B cell (primary cell): Measurements from ENCODE around the gene HHAT. TPM values are rescaled to one million over a fixed set of nuclear protein-coding genes. Genes with fewer than 3 reads are reported as not detected.

Source experiments
- ATAC-seq: fragments of 200-7000 bp; cut with Tn5 transposase; one replicate; pipeline ENCODE4 v1.10.0; 2021; ENCODE audit warnings: low read depth, mild to moderate bottlenecking, moderate number of reproducible peaks, moderate library complexity
- CTCF ChIA-PET: fragments of 350-600 bp; sonication (Branson Sonifier 250); formaldehyde crosslinking; loops from one replicate; lab custom pipeline; 2021; ENCODE audit warnings: antibody characterized with exemption, inconsistent platforms; lab: Charles Lee
- POLR2A ChIA-PET: fragments of 350-600 bp; sonication (Branson Sonifier 250); formaldehyde crosslinking; loops from one replicate; lab custom pipeline; 2021; ENCODE audit warnings: antibody characterized with exemption; lab: Charles Lee
- DNase-seq: peaks from one replicate; pipeline ENCODE4 v3.0.0; 2013
- H2AFZ ChIP-seq: 2 replicates; pipeline ENCODE4 v1.6.1; 2012; ENCODE audit warnings: mild to moderate bottlenecking, low read depth, low read length; ENCODE audit not compliant: insufficient read depth, poor library complexity, severe bottlenecking
- H3K27ac ChIP-seq, 2 donors: 1 replicate in 1 of 2; 2 replicates in 1 of 2; pipeline ENCODE4 v1.5.1; 2012 to 2013; ENCODE audit warnings: low read length in 2 of 2, mild to moderate bottlenecking in 2 of 2, moderate library complexity in 1 of 2
- H3K27me3 ChIP-seq, 4 experiments: fragments of 200-600 bp in 1 of 4; sonication (generic) in 1 of 4; replicated peaks in 1 of 4; 1 replicate in 2 of 4; 2 replicates in 2 of 4; pipeline versions ENCODE4 v1.6.1 to v1.7.0; 2013 to 2016; ENCODE audit warnings: low read length in 3 of 4, mild to moderate bottlenecking in 2 of 4, mixed read lengths in 1 of 4, moderate library complexity in 1 of 4; ENCODE audit not compliant: insufficient read depth in 4 of 4, control insufficient read depth in 3 of 4; ENCODE audit errors: control extremely low read depth in 1 of 4
- H3K36me3 ChIP-seq, 2 experiments: replicated peaks in 1 of 2; 1 replicate in 1 of 2; 2 replicates in 1 of 2; pipeline versions ENCODE4 v1.6.1 to v1.7.1; 2013; ENCODE audit warnings: low read length in 1 of 2; ENCODE audit not compliant: insufficient read depth in 2 of 2, control insufficient read depth in 1 of 2; ENCODE audit errors: control extremely low read depth in 1 of 2, extremely low read depth in 1 of 2
- H3K4me1 ChIP-seq, 2 donors: fragments of 200-600 bp in 1 of 2; sonication (generic) in 1 of 2; 1 replicate in 1 of 2; 2 replicates in 1 of 2; pipeline versions ENCODE4 v1.5.1 to v1.6.1; 2013 to 2017; ENCODE audit warnings: low read length in 2 of 2; ENCODE audit not compliant: control insufficient read depth in 2 of 2, insufficient read depth in 2 of 2
- H3K4me2 ChIP-seq: replicated peaks from 2 replicates; pipeline ENCODE3; 2012; ENCODE audit warnings: mild to moderate bottlenecking, low read depth, low read length; ENCODE audit not compliant: poor library complexity, severe bottlenecking
- H3K4me3 ChIP-seq, 5 experiments: fragments of 200-600 bp in 1 of 5; sonication (generic) in 1 of 5; 1 replicate in 3 of 5; 2 replicates in 2 of 5; pipeline versions ENCODE4 v1.5.1 to v1.7.0; 2011 to 2016; ENCODE audit warnings: low read length in 4 of 5, mild to moderate bottlenecking in 4 of 5, low read depth in 2 of 5, control low read depth in 1 of 5, moderate library complexity in 1 of 5; ENCODE audit not compliant: insufficient read depth in 1 of 5; ENCODE audit errors: control extremely low read depth in 1 of 5, extremely low read depth in 1 of 5
- H3K79me2 ChIP-seq: fragments of 200-600 bp; sonication (generic); one replicate; pipeline ENCODE4 v1.6.0; 2016; ENCODE audit warnings: low read length; ENCODE audit not compliant: control insufficient read depth, insufficient read depth
- H3K9ac ChIP-seq: fragments of 200-600 bp; sonication (generic); 2 replicates; pipeline ENCODE4 v1.6.1; 2017; ENCODE audit warnings: mild to moderate bottlenecking, low read length, moderate library complexity
- H3K9me3 ChIP-seq, 3 donors: one replicate each; pipeline versions ENCODE4 v1.6.1 to v1.7.1; 2013; ENCODE audit warnings: low read length in 2 of 3; ENCODE audit not compliant: control insufficient read depth in 2 of 3, insufficient read depth in 1 of 3; ENCODE audit errors: control extremely low read depth in 1 of 3
- H4K20me1 ChIP-seq: 2 replicates; pipeline ENCODE4 v1.6.0; 2012; ENCODE audit warnings: mild to moderate bottlenecking, low read length; ENCODE audit not compliant: insufficient read depth, control insufficient read depth, poor library complexity, severe bottlenecking
- H3K27ac Mint-ChIP-seq: one replicate; pipeline ENCODE4 v1.8.0; 2021; ENCODE audit warnings: mixed read lengths
- H3K27me3 Mint-ChIP-seq: one replicate; pipeline ENCODE4 v1.8.0; 2021; ENCODE audit warnings: mixed read lengths
- H3K4me1 Mint-ChIP-seq: one replicate; pipeline ENCODE4 v1.8.0; 2021; ENCODE audit warnings: mixed read lengths
- H3K4me3 Mint-ChIP-seq: one replicate; pipeline ENCODE4 v1.8.0; 2021; ENCODE audit warnings: mixed read lengths
- H3K9me3 Mint-ChIP-seq: one replicate; pipeline ENCODE4 v1.8.0; 2022; ENCODE audit warnings: mixed read lengths; ENCODE audit not compliant: insufficient read depth
- CTCF ChIP-seq: fragments of 200-600 bp; IDR thresholded peaks from one replicate; pipeline ENCODE4 v1.8.0; 2022; ENCODE audit warnings: antibody characterized with exemption, mild to moderate bottlenecking
- EZH2 ChIP-seq: IDR thresholded peaks from 2 replicates; pipeline ENCODE4 v1.6.1; 2012; ENCODE audit warnings: borderline replicate concordance, low read depth, mild to moderate bottlenecking, moderate library complexity, low read length; ENCODE audit not compliant: insufficient read depth, poor library complexity, severe bottlenecking
- WGBS: methylation state at CpG from one replicate; pipeline ENCODE4 v1.1.5; 2013; ENCODE audit warnings: missing lambda C conversion rate; ENCODE audit not compliant: insufficient coverage; 5-methylcytosine and 5-hydroxymethylcytosine counted together
- intact Hi-C: fragments of 100-400 bp; cut with micrococcal nuclease; formaldehyde crosslinking; loops from one replicate; pipeline ENCODE4 v1.10.0; 2022
- polyA plus RNA-seq: library from polyadenylated mRNA; depleted of rRNA; stranded (reverse); fragments of >200 nt; gene quantifications from 2 replicates; pipeline ENCODE4 v1.2.3, GENCODE V29; 2012
- total RNA-seq, 2 donors: library from RNA; stranded (reverse); fragments of 120-200 nt in 1 of 2; gene quantifications; 1 replicate in 1 of 2; 2 replicates in 1 of 2; pipeline versions ENCODE4 v1.2.3 to v1.2.4, GENCODE V29; 2013 to 2022

HHAT gene
- total and polyA plus RNA-seq, 2 donors (not counting 1 experiment from before 2014, with no cell fraction given): 4.0 to 28.2 TPM

GRCh38 chr1:210358626-210359025, 29.9 kb downstream of the HHAT start:
- peaks cover 1% of the 10 kb centered on the region for H3K4me1 Mint-ChIP-seq
- DNase-seq (no peak), ATAC-seq (no peak)
- Histone ChIP-seq H3K79me2 (no peaks in the 10 kb centered on the region), H3K9me3 (no peaks in the 10 kb centered on the region), H3K27ac (no peak overlapping the region), H3K27me3 (no peaks in the 10 kb centered on the region), H3K36me3 (no peaks in the 10 kb centered on the region), H3K4me1 (no peaks in the 10 kb centered on the region), H3K4me3 (no peak overlapping the region), H3K4me2 (no peak overlapping the region), H4K20me1 (no peaks in the 10 kb centered on the region), H2AFZ (no peak overlapping the region), H3K9ac (no peak overlapping the region)
- no peaks in the 10 kb centered on the region for H3K27me3 Mint-ChIP-seq
- H3K4me3 Mint-ChIP-seq: no peak overlapping the region
- intact Hi-C loops: no loop called here
- no peaks in the 10 kb centered on the region for H3K9me3 Mint-ChIP-seq
- ChIA-PET CTCF (interaction anchor here (3.4 to 3.7 kb wide), 2 partner anchors 13 to 24 kb away, joined by 14 to 20 read pairs; no protein-coding TSS in a partner anchor), POLR2A (no interaction called here)
- TF ChIP-seq CTCF (no peak), EZH2 (no peak)
- H3K27ac Mint-ChIP-seq: no peak overlapping the region
- WGBS: no CpG with 5 or more reads among the region's 3 CpGs

- Histone ChIP-seq H4K20me1 (no peaks in the 10 kb centered on the region), H3K27me3 (no peaks in the 10 kb centered on the region), H3K9me3 (no peaks in the 10 kb centered on the region), H3K27ac (no peak overlapping the region), H3K4me3 (no peak overlapping the region), H3K79me2 (no peaks in the 10 kb centered on the region), H3K4me1 (no peaks in the 10 kb centered on the region), H3K4me2 (no peak overlapping the region), H2AFZ (no peak overlapping the region), H3K9ac (no peak overlapping the region), H3K36me3 (no peaks in the 10 kb centered on the region)
- Mint-ChIP-seq H3K9me3 (no peaks in the 10 kb centered on the region), H3K4me3 (no peak overlapping the region), H3K4me1 (no peaks in the 10 kb centered on the region), H3K27me3 (no peaks in the 10 kb centered on the region), H3K27ac (peak overlapping the region; percentile 13)
- ChIA-PET POLR2A (no interaction called here), CTCF (interaction anchor here (1.2 to 3.7 kb wide), 6 partner anchors 10 to 1111 kb away, joined by 3 to 20 read pairs (median 12); no protein-coding TSS in a partner anchor)
- DNase-seq (no peak), ATAC-seq (no peak)
- TF ChIP-seq EZH2 (no peak), CTCF (no peak)
- intact Hi-C loops: no loop called here
- 86% methylated on average over 3 of the region's 3 CpGs for WGBS
Observed at GRCh38 chr1:210359255-210359654, 30.6 kb downstream of the HHAT start.
